ENCODE data around the gene ASCC1.

GRCh38 chr10:72235544-72236279 lies 19.6 kb upstream of the ASCC1 start:
- TF ChIP-seq POLR2AphosphoS5 (IDR thresholded peaks at IDR 0.05), result no peak
- TF ChIP-seq POLR2A (IDR thresholded peaks at IDR 0.05; ENCODE audit: low read depth), result no peak

Data from esophagus muscularis mucosa (tissue), 2 donors.